Measurements from ENCODE around the gene THG1L. TPM values are rescaled to one million over a fixed set of nuclear protein-coding genes. Genes with fewer than 3 reads are reported as not detected.
"Not testable (repeated sequence)": the region's sequence is repeated elsewhere in the genome, so short reads cannot be mapped to it uniquely, and the experiment has no call there.

Gene THG1L
- 16.4 and 27.3 TPM in 2 replicates for total RNA-seq (2014; rRNA removed; shearing (Covaris generic))

GRCh38 chr5:157731272-157732129 is at the start of gene THG1L:
Gene THG1L, plus strand, starts transcription at chr5:157731420. Its CDS starts 21 bp downstream, at chr5:157731441.
- Histone ChIP-seq H3K9me3 (replicated peaks) (no peaks in the 10 kb centered on the region), H3K27ac (peak within 1 kb of the TSS; percentile 66), H3K27me3 (replicated peaks) (no peaks in the 10 kb centered on the region), H3K36me3 (peaks cover 37% of the 10 kb centered on the region), H3K4me3 (peak within 1 kb of the TSS; percentile 55), H3K4me1 (replicated peaks) (peaks cover 4% of the 10 kb centered on the region)
- peak; percentile 99 to 100 for DNase-seq (ENCODE audit: low read depth in 1 of 2, low spot score in 2 of 2)

DNA sequence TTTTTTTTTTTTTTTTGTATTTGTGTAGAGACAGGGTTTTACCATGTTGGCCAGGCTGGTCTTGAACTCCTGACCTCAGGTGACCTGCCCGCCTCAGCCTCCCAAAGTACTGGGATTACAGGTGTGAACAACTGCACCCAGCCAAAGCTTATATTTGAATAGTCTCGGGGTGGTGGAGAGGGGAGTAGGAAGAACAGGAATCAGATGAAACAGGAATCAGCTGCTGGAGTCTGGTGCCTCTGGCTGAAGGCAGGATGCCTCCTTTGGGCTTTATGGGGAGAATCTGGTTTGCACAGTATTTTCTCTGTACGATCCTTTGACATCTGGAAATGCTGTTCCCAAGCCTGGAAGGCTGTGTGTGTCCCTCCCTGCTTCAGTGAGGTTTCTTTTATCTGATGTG is 49.0 kb upstream of the THG1L start:
- no peaks in the 10 kb centered on the region for H3K4me1 ChIP-seq (replicated peaks)
- peak in 1 of 2 experiments; percentile 16 for DNase-seq (ENCODE audit: low read depth in 1 of 2, low spot score in 2 of 2)
- no peaks in the 10 kb centered on the region for H3K27me3 ChIP-seq (replicated peaks)
- 0 out of 2 replicates have a peak, but pooled peaks cover 3% of the 10 kb centered on the region for H3K9me3 ChIP-seq (replicated peaks)
- H3K36me3 ChIP-seq: no peaks in the 10 kb centered on the region
- no peak overlapping the region for H3K4me3 ChIP-seq
- no peak overlapping the region for H3K27ac ChIP-seq

DNA sequence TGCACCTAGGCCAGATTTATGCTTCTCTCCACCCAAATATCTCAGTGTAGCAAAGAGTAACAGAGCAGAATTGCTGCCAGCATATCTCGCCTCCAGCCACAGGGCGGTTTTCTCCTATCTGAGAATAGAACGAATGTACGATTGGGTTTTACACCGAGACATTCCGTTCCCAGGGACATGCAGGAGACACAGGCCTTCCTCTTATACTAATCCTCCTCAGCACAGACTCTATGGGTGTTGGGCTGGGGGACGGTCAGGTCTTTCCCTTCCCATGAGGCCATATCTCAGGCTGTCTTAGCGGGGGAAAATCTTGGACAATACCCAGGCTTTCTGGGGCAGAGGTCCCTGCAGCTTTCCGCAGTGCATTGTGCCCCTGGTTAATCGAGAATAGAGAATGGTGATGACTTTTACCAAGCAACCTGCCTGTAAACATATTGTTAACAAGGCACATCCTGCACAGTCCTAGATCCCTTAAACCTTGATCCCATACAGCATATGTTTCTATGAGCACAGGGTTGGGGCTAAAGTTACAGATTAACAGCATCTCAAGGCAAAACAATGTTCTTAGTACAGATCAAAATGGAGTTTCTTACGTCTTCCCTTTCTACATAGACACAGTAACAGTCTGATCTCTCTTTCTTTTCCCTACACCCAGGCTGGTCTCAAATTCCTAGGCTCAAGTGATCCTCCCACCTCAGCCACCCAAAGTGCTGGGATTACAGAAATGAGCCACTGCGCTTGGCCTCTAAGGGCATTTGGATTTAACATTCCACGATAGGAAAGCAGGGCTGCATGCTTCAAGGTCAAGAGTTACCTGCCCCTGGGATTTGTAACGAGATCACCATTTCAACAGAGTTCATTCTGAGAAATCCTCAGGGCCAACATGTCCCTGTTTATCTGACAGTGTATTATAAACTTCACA is 44.7 kb upstream of the THG1L start:
- peak in 1 of 2 experiments; percentile 32 for DNase-seq (ENCODE audit: low read depth in 1 of 2, low spot score in 2 of 2)
- H3K4me1 ChIP-seq (replicated peaks); H3K27ac ChIP-seq; H3K27me3 ChIP-seq (replicated peaks); H3K9me3 ChIP-seq (replicated peaks); H3K36me3 ChIP-seq; H3K4me3 ChIP-seq: not testable (repeated sequence)

- no peaks in the 10 kb centered on the region for H3K27me3 ChIP-seq (replicated peaks)
- H3K27ac ChIP-seq: no peak overlapping the region
- no peaks in the 10 kb centered on the region for H3K4me1 ChIP-seq (replicated peaks)
- H3K9me3 ChIP-seq (replicated peaks): no peaks in the 10 kb centered on the region
- H3K4me3 ChIP-seq: no peak overlapping the region
- DNase-seq (ENCODE audit: low read depth in 1 of 2, low spot score in 2 of 2): peak in 1 of 2 experiments; percentile 9
- H3K36me3 ChIP-seq: no peaks in the 10 kb centered on the region
These were observed 44.0 kb upstream of the THG1L start for GRCh38 chr5:157687198-157687554.

- H3K36me3 ChIP-seq: no peaks in the 10 kb centered on the region
- DNase-seq (ENCODE audit: low read depth in 1 of 2, low spot score in 2 of 2): peak in 1 of 2 experiments; percentile 48
- no peaks in the 10 kb centered on the region for H3K4me1 ChIP-seq (replicated peaks)
- no peak overlapping the region for H3K4me3 ChIP-seq
- 0 out of 2 replicates have a peak, but pooled peaks cover 5% of the 10 kb centered on the region for H3K27me3 ChIP-seq (replicated peaks)
- no peaks in the 10 kb centered on the region for H3K9me3 ChIP-seq (replicated peaks)
- H3K27ac ChIP-seq: no peak overlapping the region
These were observed 41.1 kb upstream of the THG1L start for GRCh38 chr5:157689942-157690689.

GRCh38 chr5:157690690-157691433 is 40.4 kb upstream of the THG1L start:
- H3K27ac ChIP-seq: no peak overlapping the region
- H3K36me3 ChIP-seq: no peaks in the 10 kb centered on the region
- no peak overlapping the region for H3K4me3 ChIP-seq
- no peaks in the 10 kb centered on the region for H3K9me3 ChIP-seq (replicated peaks)
- DNase-seq (ENCODE audit: low read depth in 1 of 2, low spot score in 2 of 2): peak in 1 of 2 experiments; percentile 45
- H3K27me3 ChIP-seq (replicated peaks): 0 out of 2 replicates have a peak, but pooled peaks cover 5% of the 10 kb centered on the region
- no peaks in the 10 kb centered on the region for H3K4me1 ChIP-seq (replicated peaks)

GRCh38 chr5:157693816-157694215 is 37.4 kb upstream of the THG1L start:
- not testable (repeated sequence) for H3K36me3 ChIP-seq; H3K9me3 ChIP-seq (replicated peaks); H3K4me1 ChIP-seq (replicated peaks); H3K27ac ChIP-seq; H3K27me3 ChIP-seq (replicated peaks); H3K4me3 ChIP-seq
- DNase-seq (ENCODE audit: low read depth in 1 of 2, low spot score in 2 of 2): peak in 1 of 2 experiments; percentile 41

GRCh38 chr5:157696154-157696553 is 35.1 kb upstream of the THG1L start:
- H3K36me3 ChIP-seq; H3K4me1 ChIP-seq (replicated peaks); H3K27ac ChIP-seq; H3K9me3 ChIP-seq (replicated peaks); H3K27me3 ChIP-seq (replicated peaks); H3K4me3 ChIP-seq: not testable (repeated sequence)
- peak in 1 of 2 experiments; percentile 10 for DNase-seq (ENCODE audit: low read depth in 1 of 2, low spot score in 2 of 2)

DNA sequence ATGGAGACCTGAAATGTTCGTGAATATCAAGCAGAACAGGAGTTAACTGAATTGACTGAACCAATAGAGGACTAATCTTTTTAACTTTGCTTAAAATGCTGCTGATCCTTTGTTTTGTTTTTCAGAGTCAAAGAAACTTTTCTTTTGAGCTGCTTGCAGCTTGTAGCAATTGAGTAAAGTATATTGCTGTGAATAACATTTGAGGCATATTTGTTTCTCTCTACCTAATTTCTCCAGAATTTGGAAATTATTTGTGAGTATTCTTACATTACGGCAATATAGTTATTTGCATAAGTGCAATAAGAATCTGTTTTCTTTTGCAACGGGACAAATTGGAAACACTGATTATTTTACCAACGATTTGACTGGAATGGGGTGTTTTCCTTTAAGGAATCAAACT is 32.5 kb upstream of the THG1L start:
- not testable (repeated sequence) for H3K4me1 ChIP-seq (replicated peaks); H3K4me3 ChIP-seq; DNase-seq (ENCODE audit: low read depth in 1 of 2, low spot score in 2 of 2); H3K9me3 ChIP-seq (replicated peaks); H3K27ac ChIP-seq; H3K36me3 ChIP-seq; H3K27me3 ChIP-seq (replicated peaks)

DNA sequence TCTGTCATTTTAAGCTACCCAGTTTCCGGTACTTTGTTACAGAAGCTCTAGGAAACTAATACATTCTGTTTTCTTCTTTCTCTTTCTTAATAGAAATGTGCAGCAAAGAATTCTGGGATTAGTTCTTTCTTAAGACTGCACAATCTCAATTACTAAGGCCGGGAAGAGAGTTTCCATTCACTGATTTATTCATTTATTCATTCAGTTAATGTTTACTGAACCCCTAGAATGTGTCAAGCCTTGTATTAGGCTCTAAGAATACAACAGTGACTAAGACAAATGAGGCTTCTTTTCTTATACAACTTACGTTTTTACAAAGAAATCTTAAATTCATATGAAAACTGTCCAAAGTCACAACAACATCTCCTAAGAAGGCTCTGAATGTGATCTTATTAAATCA is 27.5 kb upstream of the THG1L start:
- Histone ChIP-seq H3K27me3 (replicated peaks) (no peaks in the 10 kb centered on the region), H3K9me3 (replicated peaks) (no peaks in the 10 kb centered on the region), H3K27ac (no peak overlapping the region), H3K4me3 (no peak overlapping the region), H3K4me1 (replicated peaks) (peaks cover under 1% of the 10 kb centered on the region), H3K36me3 (no peaks in the 10 kb centered on the region)
- DNase-seq (ENCODE audit: low read depth in 1 of 2, low spot score in 2 of 2): no peak

- H3K9me3 ChIP-seq (replicated peaks): no peaks in the 10 kb centered on the region
- H3K36me3 ChIP-seq: no peaks in the 10 kb centered on the region
- H3K27me3 ChIP-seq (replicated peaks): no peaks in the 10 kb centered on the region
- peaks cover 44% of the 10 kb centered on the region for H3K4me1 ChIP-seq (replicated peaks)
- no peak overlapping the region for H3K27ac ChIP-seq
- DNase-seq (ENCODE audit: low read depth in 1 of 2, low spot score in 2 of 2): no peak
- no peak overlapping the region for H3K4me3 ChIP-seq
These were observed 22.4 kb upstream of the THG1L start for GRCh38 chr5:157708866-157709265.

- Histone ChIP-seq H3K27me3 (replicated peaks) (no peaks in the 10 kb centered on the region), H3K36me3 (no peaks in the 10 kb centered on the region), H3K4me1 (replicated peaks) (peaks cover 47% of the 10 kb centered on the region), H3K4me3 (no peak overlapping the region), H3K27ac (no peak overlapping the region), H3K9me3 (replicated peaks) (no peaks in the 10 kb centered on the region)
- no peak for DNase-seq (ENCODE audit: low read depth in 1 of 2, low spot score in 2 of 2)
These were observed 21.9 kb upstream of the THG1L start for GRCh38 chr5:157709346-157709745.

DNA sequence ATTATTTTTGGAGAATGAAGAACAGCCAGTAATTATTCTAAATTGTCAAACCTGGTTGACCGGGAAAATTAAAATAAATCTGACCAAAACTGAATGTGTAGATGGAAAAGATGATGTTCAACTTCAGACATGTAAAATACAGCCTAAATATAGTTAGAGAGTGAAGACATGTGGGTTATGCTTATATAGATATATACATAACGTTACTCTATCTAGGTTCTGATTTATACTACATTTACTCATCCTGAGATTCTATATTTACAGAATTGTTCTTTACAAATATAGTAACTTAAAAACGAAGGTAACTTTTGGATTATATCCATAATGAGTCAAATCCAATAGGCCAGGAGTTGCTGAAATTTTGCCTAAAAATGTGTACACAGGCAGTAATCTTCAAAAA is 20.8 kb upstream of the THG1L start:
- Histone ChIP-seq H3K9me3 (replicated peaks) (no peaks in the 10 kb centered on the region), H3K36me3 (no peaks in the 10 kb centered on the region), H3K27me3 (replicated peaks) (no peaks in the 10 kb centered on the region), H3K4me1 (replicated peaks) (peaks cover 53% of the 10 kb centered on the region), H3K27ac (peak overlapping the region; percentile 37), H3K4me3 (no peak overlapping the region)
- DNase-seq (ENCODE audit: low read depth in 1 of 2, low spot score in 2 of 2): no peak
